GM21576 (cell line): ENCODE results near the gene CYTL1.
"Not testable (repeated sequence)": the region's sequence is repeated elsewhere in the genome, so short reads cannot be mapped to it uniquely, and the experiment has no call there.

ENCODE experiments used
- ATAC-seq: cut with Tn5 transposase; IDR thresholded peaks from one replicate; pipeline ENCODE4 v1.9.1; 2021; ENCODE audit warnings: mild to moderate bottlenecking, moderate library complexity; ENCODE audit not compliant: unreplicated experiment

The CYTL1 gene

DNA sequence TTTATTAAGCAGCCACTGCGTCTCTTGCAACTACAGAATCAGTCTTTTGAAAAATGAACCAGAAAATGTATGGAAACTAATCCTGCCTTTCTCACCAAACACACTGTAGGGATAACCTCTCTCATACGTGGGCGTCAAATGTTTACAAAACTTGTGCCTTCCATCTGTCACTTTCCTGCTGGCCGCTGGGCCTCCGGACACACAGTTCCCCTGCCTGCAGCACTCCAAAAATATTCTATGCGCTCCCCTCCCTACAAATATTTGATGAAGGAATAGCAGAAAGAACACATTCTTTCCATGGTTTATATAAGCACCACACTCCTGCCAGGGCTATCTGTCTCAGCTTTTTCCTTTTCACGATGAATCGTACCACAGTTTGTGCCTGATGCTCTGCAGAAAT lies 14.9 kb upstream of the CYTL1 start:
- no peak for ATAC-seq

GRCh38 chr4:5033281-5033841 lies 14.1 kb upstream of the CYTL1 start:
- ATAC-seq: no peak

GRCh38 chr4:5032813-5033212 lies 13.6 kb upstream of the CYTL1 start:
- ATAC-seq: no peak

DNA sequence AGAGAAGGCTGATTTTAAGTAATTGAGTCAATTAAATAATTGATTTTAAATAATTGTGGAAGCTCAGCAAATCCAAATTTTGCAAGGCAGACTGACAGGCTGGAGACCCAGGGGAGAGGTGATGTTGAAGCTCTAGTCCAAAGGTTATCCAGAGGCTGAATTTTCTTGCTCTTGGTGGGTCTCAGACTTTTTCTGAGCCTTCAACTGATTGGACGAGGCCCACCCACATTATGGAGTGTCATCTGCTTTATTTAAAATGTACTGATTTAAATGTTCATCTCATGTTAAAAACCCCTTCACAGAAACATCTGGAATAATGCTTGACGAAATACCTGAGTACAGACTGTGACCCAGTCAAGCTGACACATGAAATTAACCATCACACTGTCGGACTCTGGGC lies 11.7 kb upstream of the CYTL1 start:
- ATAC-seq: no peak

DNA sequence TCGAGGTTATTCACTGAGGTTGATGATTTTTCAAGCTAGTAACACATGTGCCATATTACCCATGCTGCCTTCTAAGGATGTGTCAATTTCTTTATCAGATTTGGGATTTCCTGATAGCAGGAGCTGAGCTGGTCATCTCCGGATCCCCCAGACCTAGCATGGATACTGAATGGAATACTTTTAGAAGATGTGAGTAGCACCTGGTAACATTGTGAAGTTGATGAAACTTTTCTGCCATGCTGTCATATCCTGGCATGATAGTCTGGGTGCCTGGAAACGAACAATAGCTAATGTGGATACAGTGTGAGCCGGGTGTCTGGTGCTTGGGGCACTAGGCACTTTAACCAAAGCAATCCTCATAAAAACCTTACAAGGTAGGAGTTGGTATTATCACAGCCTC lies 11.0 kb upstream of the CYTL1 start:
- no peak for ATAC-seq

DNA sequence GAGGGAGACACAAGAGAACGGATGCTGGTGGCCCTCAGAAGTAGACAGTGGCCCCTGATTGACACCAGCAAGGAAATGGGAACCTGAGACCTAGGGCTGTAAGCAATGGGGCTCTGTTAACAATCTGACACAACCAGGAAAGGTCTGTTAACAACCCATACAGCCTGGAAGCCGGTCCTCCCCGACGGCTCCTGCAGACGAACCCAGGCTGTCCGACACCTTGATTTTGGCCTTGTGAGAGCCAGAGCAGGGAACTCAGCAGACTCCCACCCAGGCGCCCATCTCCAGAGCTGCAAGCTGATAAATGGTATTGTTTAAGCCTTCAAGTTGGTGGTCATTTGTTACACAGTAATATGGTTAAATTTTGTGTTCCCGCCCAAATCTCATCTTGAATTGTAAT lies 10.2 kb upstream of the CYTL1 start:
- no peak for ATAC-seq

DNA sequence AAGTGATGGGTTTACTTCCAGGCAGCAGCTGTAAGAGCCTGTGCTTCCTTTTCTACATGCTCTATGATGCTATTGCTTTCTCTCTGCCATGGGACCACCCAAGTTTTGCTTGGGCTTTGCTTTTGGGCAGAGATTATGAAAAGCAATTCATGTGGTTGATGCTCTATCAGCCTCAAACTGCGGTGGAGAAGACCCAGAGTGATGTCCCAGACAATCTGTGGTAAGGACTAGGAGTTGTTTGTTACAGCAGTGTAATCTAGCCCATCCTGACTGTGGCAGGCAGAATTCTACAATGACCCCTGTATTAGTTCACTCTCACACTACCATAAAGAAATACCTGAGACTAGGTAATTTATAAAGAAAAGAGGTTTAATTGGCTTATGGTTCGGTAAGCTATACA lies 9.2 kb upstream of the CYTL1 start:
- ATAC-seq: no peak

- no peak for ATAC-seq
Measured at GRCh38 chr4:5027346-5027745, 8.1 kb upstream of the CYTL1 start.

DNA sequence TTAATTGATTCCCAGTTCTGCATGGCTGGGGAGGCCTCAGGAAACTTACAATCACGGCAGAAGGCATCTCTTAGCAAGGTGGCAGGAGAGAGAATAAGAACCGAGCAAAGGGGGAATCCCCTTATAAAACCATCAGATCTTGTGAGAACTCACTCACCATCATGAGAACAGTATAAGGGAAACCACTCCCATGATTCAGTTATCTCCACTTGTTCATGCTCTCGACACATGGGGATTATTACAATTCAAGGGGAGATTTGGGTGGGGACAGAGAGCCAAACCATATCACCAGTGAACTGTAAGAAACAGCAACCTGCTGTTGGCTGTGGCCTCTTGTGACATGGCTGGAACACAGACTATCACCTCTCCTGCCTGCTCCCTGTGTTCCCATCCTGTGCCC lies 7.1 kb upstream of the CYTL1 start:
- no peak for ATAC-seq

GRCh38 chr4:5024673-5025072 lies 5.4 kb upstream of the CYTL1 start:
- no peak for ATAC-seq

DNA sequence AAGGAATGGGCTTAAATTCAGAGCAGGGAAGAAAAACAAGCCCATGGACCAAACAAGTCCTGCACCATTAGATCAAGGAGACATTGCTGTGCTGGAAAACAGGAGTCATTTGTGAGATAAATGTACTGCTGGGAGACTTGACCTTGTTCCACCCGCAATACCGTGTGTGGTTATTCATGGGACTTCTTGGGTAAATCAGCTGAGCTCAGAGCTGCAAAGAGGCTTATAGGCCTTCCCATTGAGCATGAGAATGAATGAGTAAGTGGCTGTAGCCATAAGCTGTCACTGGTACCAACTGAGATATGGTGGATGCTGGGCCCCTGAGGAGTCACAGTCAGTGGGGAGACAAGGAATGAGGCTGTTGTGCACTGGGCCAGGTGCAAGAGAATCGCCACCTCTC lies 2.3 kb upstream of the CYTL1 start:
- no peak for ATAC-seq

DNA sequence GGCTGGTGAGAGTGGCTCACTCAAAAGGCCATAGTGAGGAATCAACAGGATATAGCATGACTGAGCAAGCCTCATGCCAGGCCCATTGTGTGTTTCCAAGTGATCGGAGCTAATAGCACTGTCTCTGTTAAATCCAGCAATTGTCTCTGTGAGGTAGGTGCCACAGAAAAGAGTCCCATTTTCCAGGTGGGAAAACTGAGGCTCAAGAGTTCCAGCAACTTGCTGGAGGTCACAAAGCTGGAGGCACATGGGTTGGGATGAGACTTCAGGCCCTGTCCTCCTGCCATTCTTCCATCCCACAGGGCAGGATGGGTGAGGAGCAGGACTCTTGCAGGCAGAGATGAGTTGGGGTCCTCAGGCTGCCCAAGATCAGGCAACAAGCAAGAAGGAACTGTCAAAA lies 1.1 kb upstream of the CYTL1 start:
- no peak for ATAC-seq

DNA sequence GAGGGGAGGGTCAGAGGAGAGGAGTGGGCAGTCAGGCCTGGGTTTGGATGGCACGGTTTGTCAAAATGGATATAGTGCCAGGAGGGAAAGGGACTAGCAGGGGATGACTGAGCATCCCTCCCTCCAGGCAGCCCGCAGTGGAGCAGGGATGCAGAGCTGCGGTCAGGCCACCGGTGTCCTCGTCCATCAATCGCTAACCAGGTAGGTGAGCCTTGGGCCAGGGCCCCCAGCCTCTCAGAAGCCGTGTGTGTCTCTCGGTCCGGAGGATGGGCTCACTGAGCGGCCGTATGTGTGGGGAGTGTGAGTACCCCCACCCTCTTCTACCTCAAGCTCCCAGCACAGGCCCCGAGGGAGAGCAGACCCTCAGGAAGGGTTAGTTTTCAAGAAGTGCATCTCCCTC lies 538 bp upstream of the CYTL1 start:
- ATAC-seq: no peak

- no peak for ATAC-seq
Measured at GRCh38 chr4:5018603-5019002, 655 bp downstream of the CYTL1 start.

GRCh38 chr4:5018096-5018495 lies 1.2 kb downstream of the CYTL1 start:
- ATAC-seq: no peak

GRCh38 chr4:5014007-5014682 lies 5.1 kb downstream of the CYTL1 start:
- ATAC-seq: no peak

DNA sequence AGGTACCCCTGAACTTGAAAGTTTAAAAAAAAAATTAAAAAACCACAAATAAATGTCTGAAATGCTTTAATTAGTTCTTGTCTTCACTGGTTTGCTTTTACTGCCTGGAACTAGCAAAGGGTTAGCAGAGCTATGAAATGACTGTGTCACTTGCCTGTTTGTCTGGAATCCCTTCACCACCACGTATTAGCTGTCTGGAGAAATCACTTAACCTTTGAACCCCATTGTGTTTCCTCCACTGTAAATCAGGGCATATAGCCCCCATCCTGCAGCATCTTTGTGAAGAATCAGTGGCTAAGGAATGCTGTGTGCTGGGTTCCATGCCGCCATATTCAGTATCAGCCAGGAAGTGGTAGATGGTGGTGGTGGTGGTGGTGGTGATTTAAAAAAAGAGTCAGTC lies 6.3 kb downstream of the CYTL1 start:
- no peak for ATAC-seq

DNA sequence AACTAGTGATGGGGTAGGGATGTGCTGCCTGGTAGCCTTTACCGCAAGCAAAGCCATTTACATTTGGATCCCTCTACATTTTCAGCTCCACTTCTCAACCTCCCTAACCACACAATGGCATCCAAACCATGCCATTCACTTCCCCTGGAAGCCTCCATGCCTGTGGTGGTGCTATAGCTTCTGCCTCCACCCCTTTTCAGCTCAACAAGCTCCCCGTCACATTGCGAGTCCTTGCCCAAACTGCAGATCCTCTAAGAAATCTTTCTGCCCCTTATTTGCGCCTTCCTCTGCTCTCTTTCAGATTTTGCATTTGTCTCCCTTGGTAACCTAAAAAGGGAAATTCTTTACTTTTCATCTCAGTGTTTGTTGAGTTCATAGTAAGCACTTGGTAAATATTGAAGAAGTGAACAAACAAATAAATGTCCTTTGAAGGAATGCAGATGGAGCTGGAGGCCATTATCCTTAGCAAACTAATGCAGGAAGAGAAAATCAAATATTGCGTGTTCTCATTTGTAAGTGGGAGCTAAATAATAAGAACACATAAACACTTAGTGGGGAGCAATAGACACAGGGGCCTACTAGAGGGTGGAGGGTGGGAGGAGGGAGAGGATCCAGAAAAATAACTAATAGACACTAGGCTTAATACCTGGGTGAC lies 6.9 kb downstream of the CYTL1 start:
- ATAC-seq: no peak

- ATAC-seq: no peak
Measured at GRCh38 chr4:5010984-5011383, 8.3 kb downstream of the CYTL1 start.

GRCh38 chr4:5009796-5010195 lies 9.5 kb downstream of the CYTL1 start:
- ATAC-seq: no peak

DNA sequence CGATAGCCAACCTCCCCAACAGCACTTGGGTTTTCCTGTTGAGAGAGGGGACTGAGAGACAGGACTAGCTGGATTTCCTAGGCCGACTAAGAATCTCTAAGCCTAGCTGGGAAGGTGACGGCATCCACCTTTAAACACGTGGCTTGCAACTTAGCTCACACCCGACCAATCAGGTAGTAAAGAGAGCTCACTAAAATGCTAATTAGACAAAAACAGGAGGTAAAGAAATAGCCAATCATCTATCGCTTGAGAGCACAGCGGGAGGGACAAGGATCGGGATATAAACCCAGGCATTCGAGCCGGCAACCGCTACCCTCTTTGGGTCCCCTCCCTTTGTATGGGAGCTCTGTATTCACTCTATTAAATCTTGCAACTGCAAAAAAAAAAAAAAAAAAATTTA lies 12.3 kb downstream of the CYTL1 start:
- not testable (repeated sequence) for ATAC-seq

DNA sequence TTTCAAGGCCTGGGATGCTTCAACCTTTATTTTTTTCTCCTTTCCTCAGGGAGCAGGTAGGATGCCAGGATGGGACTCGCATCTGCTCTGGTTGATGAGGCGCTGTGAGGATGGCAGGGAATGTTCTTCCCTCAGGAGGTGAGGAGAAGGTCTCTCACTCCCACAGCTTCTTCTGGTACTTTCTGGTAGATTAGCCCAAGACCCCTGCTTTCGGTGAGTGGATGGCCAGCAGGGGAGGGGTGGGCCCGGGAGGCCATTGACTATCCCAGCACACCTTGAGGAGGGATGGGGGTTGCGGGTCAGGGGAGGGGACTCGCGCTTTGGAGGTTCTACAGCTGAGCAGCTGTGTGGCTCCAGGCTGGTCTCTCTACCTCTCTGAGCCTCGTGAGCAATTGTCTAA lies 14.8 kb downstream of the CYTL1 start:
- no peak for ATAC-seq

- ATAC-seq: no peak
Measured at GRCh38 chr4:5003918-5004317, 15.3 kb downstream of the CYTL1 start.
